ENCODE measurements around the gene QPCT. TPM values are rescaled to one million over a fixed set of nuclear protein-coding genes. Genes with fewer than 3 reads are reported as not detected.
A peak's percentile ranks its signal among the peaks of the same experiment; 100 is the strongest.

Gene QPCT
- total RNA-seq, 4 donors from 2014 or later = 33.4 to 88.1 (median 56.0) TPM

- WGBS, 2 donors = 93 to 97% methylated on average over 8 of the region's 8 CpGs
- no peak for TF ChIP-seq CTCF (IDR thresholded peaks at IDR 0.05)
- TF ChIP-seq POLR2A (IDR thresholded peaks at IDR 0.05) = no peak
- no peak for DNase-seq (ENCODE audit: low spot score in 2 of 2)
- intact Hi-C loops (cut with DNase I; ENCODE audit: low total_unique reads) = no loop called here
- H3K4me3 ChIP-seq (ENCODE audit: low read depth, poor library complexity, severe bottlenecking) = no peak overlapping the region
Observed at GRCh38 chr2:37391711-37392110, 47.3 kb downstream of the QPCT start.

- no peak for DNase-seq (ENCODE audit: low spot score in 2 of 2)
- WGBS, 2 donors = 94 to 96% methylated on average over 2 of the region's 2 CpGs
- no peak overlapping the region for H3K4me3 ChIP-seq (ENCODE audit: low read depth, poor library complexity, severe bottlenecking)
- no peak for TF ChIP-seq CTCF (IDR thresholded peaks at IDR 0.05)
- TF ChIP-seq POLR2A (IDR thresholded peaks at IDR 0.05) = no peak
- intact Hi-C loops (cut with DNase I; ENCODE audit: low total_unique reads) = no loop called here
Observed at GRCh38 chr2:37392428-37392827, 48.0 kb downstream of the QPCT start.

- H3K4me3 ChIP-seq (ENCODE audit: low read depth, poor library complexity, severe bottlenecking) = no peak overlapping the region
- intact Hi-C loops (cut with DNase I; ENCODE audit: low total_unique reads) = no loop called here
- DNase-seq (ENCODE audit: low spot score in 2 of 2) = no peak
- TF ChIP-seq CTCF (IDR thresholded peaks at IDR 0.05) (no peak), POLR2A (IDR thresholded peaks at IDR 0.05) (no peak)
- 92 to 100% methylated on average over 1 of the region's 1 CpG for WGBS, 2 donors
Observed at GRCh38 chr2:37394263-37394662, 49.8 kb downstream of the QPCT start.

GRCh38 chr2:37394796-37395555 lies 50.5 kb downstream of the QPCT start:
- intact Hi-C loops (cut with DNase I; ENCODE audit: low total_unique reads) = no loop called here
- WGBS, 2 donors = 86 to 87% methylated on average over 9 of the region's 9 CpGs
- no peak for TF ChIP-seq POLR2A (IDR thresholded peaks at IDR 0.05)
- TF ChIP-seq CTCF (IDR thresholded peaks at IDR 0.05) = no peak
- H3K4me3 ChIP-seq (ENCODE audit: low read depth, poor library complexity, severe bottlenecking) = no peak overlapping the region
- DNase-seq (ENCODE audit: low spot score in 2 of 2) = no peak

GRCh38 chr2:37396890-37397565 lies 52.6 kb downstream of the QPCT start:
- no peak overlapping the region for H3K4me3 ChIP-seq (ENCODE audit: low read depth, poor library complexity, severe bottlenecking)
- WGBS, 2 donors = 91 to 95% methylated on average over 1 of the region's 1 CpG
- intact Hi-C loops (cut with DNase I; ENCODE audit: low total_unique reads) = no loop called here
- DNase-seq (ENCODE audit: low spot score in 2 of 2) = peak in 1 of 2 donors; percentile 7
- no peak for TF ChIP-seq CTCF (IDR thresholded peaks at IDR 0.05)
- no peak for TF ChIP-seq POLR2A (IDR thresholded peaks at IDR 0.05)

Measured in lower leg skin (tissue), 4 donors.